ENCODE measurements around the gene RALGDS.

- TF ChIP-seq CTCF (conservative IDR thresholded peaks at IDR 0.05; ENCODE audit: low read depth, low read length) (no peak), EZH2 (IDR thresholded peaks at IDR 0.05; ENCODE audit: borderline replicate concordance, low read depth, low read length, poor library complexity, severe bottlenecking) (no peak)
Measured at GRCh38 chr9:133155156-133155555, 34.1 kb upstream of the RALGDS start.

All from A673 (cell line).